AG10803 (cell line): ENCODE measurements around the gene TFAP2A.

Experiments used
- DNase-seq: peaks from one replicate; pipeline ENCODE4 v3.0.0; 2010; ENCODE audit warnings: low read depth
- H3K4me3 ChIP-seq: 2 replicates; pipeline ENCODE4 v1.5.1; 2011; ENCODE audit warnings: mild to moderate bottlenecking, low read length, control low read depth
- CTCF ChIP-seq: conservative IDR thresholded peaks from 2 replicates; pipeline ENCODE4 v1.5.1; 2011; ENCODE audit warnings: mild to moderate bottlenecking, low read length, control low read depth, inconsistent platforms

The TFAP2A gene

DNA sequence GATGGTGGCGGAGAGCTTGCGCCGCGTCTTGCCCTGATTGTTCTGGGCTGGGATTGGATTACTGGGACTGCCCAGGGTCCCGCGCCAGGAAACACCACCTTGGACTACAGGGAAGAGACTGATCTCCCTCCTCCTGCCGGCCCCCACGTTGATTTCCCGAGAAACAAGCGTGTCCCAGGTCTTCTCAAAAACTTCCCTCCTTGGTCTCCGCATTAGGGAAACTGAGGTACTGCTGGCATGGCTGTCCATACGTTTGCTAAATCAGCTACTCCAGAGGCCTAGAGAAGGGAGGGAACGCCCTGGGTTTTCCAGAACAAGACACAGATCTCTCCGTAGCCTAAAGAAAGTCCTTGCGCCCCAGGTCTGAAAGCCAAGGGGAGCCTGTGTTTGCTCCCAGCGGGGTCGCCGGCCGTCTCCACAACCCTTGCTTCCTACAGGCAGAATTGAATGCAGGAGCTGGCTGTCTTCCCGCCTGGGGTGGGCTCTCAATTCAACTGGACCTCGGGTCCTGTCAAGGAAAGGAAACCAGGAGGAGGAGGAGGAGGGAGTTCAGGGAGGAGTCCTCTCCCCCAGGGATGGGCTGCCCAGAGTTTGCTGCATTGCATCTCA, 29.2 kb downstream of the TFAP2A start:
- no peak for TF ChIP-seq CTCF
- H3K4me3 ChIP-seq = no peak overlapping the region
- no peak for DNase-seq

- TF ChIP-seq CTCF = no peak
- no peak for DNase-seq
- H3K4me3 ChIP-seq = no peak overlapping the region
Observed at GRCh38 chr6:10384610-10385523, 30.0 kb downstream of the TFAP2A start.

DNA sequence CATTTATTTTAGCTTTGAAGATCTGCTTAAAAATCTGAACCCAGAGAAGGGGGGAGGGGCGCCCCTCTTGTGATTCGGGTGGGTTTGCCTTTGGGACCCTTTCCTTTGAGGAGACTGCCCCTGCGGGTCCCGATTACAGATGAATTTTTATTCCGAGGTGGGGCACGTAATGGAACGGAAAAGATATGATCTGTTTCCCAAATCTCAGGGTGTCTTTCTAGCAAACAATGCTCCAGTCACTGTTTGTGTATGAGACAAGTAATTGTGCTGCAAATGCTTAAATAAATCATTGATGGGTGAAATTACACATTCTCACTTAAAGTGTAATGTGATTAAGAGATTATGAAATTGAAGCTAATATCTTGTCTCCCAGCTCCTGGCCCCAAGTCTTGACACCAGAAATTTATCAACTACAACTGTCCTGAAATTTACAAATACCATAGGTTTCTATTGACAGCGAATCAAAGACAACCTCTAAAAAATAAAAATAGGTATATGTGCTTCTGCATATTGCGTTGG, 30.7 kb downstream of the TFAP2A start:
- H3K4me3 ChIP-seq = no peak overlapping the region
- DNase-seq = no peak
- TF ChIP-seq CTCF = no peak

- DNase-seq = no peak
- no peak for TF ChIP-seq CTCF
- H3K4me3 ChIP-seq = no peak overlapping the region
Observed at GRCh38 chr6:10383331-10384090, 31.4 kb downstream of the TFAP2A start.

DNA sequence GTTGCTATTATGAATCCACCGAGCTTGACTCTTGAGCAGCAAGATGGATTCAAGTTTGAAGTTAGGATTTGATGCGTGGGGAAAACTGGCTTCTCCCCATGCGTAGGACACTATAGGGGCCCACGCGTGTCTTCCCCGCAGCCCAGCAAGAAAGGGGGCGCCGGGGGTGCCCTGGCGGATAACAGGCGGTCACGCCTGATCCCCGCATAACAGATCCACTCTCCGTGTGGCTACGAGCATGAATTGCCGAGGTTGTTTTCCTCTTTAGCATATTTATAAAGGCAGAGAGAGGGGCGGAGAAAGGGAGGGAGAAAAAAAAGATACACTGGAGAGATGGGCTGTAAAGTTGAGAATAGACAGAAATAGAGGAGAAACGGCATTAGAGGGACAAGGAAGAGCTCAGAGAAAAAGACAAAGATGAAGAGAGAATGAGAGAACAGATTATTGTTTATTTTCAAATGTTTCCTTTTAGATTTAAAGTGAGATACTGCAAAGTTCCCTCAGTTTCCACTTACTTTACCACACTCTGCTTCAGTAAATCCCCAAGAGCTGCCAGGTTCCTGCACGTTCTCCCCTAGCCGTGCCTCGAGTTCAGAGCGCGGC, 32.0 kb downstream of the TFAP2A start:
- no peak overlapping the region for H3K4me3 ChIP-seq
- no peak for TF ChIP-seq CTCF
- DNase-seq = no peak

DNA sequence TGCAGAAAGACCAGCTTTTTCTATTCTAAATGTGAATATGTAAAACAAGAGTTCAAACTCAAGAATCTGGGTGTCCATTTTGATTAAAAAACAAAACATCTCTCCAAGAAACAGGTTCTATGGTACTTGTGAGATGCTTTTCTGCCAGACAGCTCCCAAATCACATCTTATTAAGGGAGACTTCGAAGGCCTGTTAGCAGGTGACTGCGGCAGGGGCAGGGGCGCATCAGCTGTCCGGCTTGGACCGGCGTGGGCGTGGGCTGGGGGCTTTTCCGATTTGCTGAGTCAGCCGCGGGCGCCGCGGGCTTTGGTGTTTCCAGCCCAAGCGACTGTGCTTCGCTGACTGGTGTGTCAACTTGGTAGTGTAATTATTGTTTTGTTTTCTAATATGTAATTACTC, 32.6 kb downstream of the TFAP2A start:
- DNase-seq = no peak
- H3K4me3 ChIP-seq = no peak overlapping the region
- TF ChIP-seq CTCF = no peak
